Smooth muscle cell (in vitro differentiated cells): ENCODE measurements around the gene ZSCAN31. TPM values are rescaled to one million over a fixed set of nuclear protein-coding genes. Genes with fewer than 3 reads are reported as not detected.
"Not testable (repeated sequence)": the region's sequence is repeated elsewhere in the genome, so short reads cannot be mapped to it uniquely, and the experiment has no call there.

ENCODE experiments used
- DNase-seq: peaks from one replicate; lab custom pipeline; 2025; ENCODE audit not compliant: unreplicated experiment; lab: John Stamatoyannopoulos, UW
- H2AFZ ChIP-seq: fragments of 200-600 bp; sonication (generic); 2 replicates; pipeline ENCODE4 v1.6.0; 2016; ENCODE audit warnings: antibody characterized with exemption, low read depth, mild to moderate bottlenecking
- H3F3A ChIP-seq: fragments of 200-600 bp; sonication (generic); 2 replicates; pipeline ENCODE4 v1.6.0; 2017; ENCODE audit warnings: antibody characterized with exemption, low read depth
- H3K27ac ChIP-seq: fragments of 200-600 bp; sonication (generic); 2 replicates; pipeline ENCODE4 v1.5.1; 2016; ENCODE audit warnings: low read depth, mild to moderate bottlenecking
- H3K27me3 ChIP-seq: fragments of 200-600 bp; sonication (generic); 2 replicates; pipeline ENCODE4 v1.6.1; 2016; ENCODE audit warnings: low read depth, mild to moderate bottlenecking
- H3K36me3 ChIP-seq: fragments of 200-600 bp; sonication (generic); 2 replicates; pipeline ENCODE4 v1.5.1; 2016; ENCODE audit warnings: low read depth
- H3K4me1 ChIP-seq: fragments of 200-600 bp; sonication (generic); 2 replicates; pipeline ENCODE4 v1.5.1; 2016; ENCODE audit warnings: low read depth
- H3K4me2 ChIP-seq: fragments of 200-600 bp; sonication (generic); 2 replicates; pipeline ENCODE4 v1.6.0; 2016; ENCODE audit warnings: mild to moderate bottlenecking
- H3K4me3 ChIP-seq: fragments of 200-600 bp; sonication (generic); 2 replicates; pipeline ENCODE4 v1.5.1; 2016; ENCODE audit warnings: mild to moderate bottlenecking
- H3K79me2 ChIP-seq: fragments of 200-600 bp; sonication (generic); 2 replicates; pipeline ENCODE4 v1.6.0; 2016; ENCODE audit warnings: low read depth, mild to moderate bottlenecking
- H3K9ac ChIP-seq: fragments of 200-600 bp; sonication (generic); 2 replicates; pipeline ENCODE4 v1.6.0; 2016; ENCODE audit warnings: low read depth
- H3K9me3 ChIP-seq: fragments of 200-600 bp; sonication (generic); replicated peaks from 2 replicates; pipeline ENCODE4 v1.5.1; 2016; ENCODE audit warnings: low read depth
- H4K20me1 ChIP-seq: fragments of 200-600 bp; sonication (generic); 2 replicates; pipeline ENCODE4 v1.6.0; 2016; ENCODE audit warnings: low read depth
- CTCF ChIP-seq: fragments of 200-600 bp; sonication (generic); IDR thresholded peaks from 2 replicates; pipeline ENCODE4 v1.5.1; 2017; ENCODE audit warnings: borderline replicate concordance, mild to moderate bottlenecking, antibody characterized with exemption; ENCODE audit not compliant: insufficient read depth, poor library complexity, severe bottlenecking
- WGBS: methylation state at CpG from one replicate; pipeline ENCODE4 v1.1.7; 2016; ENCODE audit warnings: low lambda C conversion rate; 5-methylcytosine and 5-hydroxymethylcytosine counted together
- polyA plus RNA-seq: library from polyadenylated mRNA; unstranded; fragments of >200 nt; fragmentation: Nextera tagmentation; extraction: Ambion mirVana; gene quantifications from 2 replicates; pipeline ENCODE4 v1.2.1, GENCODE V29; 2016
- total RNA-seq: library from RNA; depleted of rRNA; stranded (reverse); fragments of >200 nt; gene quantifications from 2 replicates; pipeline ENCODE4 v1.2.3, GENCODE V29; 2014

Gene ZSCAN31
- total and polyA plus RNA-seq, 2 experiments from 2014 or later: 1.1 to 1.5 TPM

- H3K27ac ChIP-seq: no peak overlapping the region
- H3K36me3 ChIP-seq: no peaks in the 10 kb centered on the region
- H3K27me3 ChIP-seq: no peaks in the 10 kb centered on the region
- no peaks in the 10 kb centered on the region for H3K4me1 ChIP-seq
- H3K4me3 ChIP-seq: no peak overlapping the region
- H4K20me1 ChIP-seq: no peaks in the 10 kb centered on the region
- H3K79me2 ChIP-seq: no peaks in the 10 kb centered on the region
- H3K9me3 ChIP-seq: no peaks in the 10 kb centered on the region
- H3K4me2 ChIP-seq: no peak overlapping the region
- no peak overlapping the region for H2AFZ ChIP-seq
- DNase-seq: no peak
- 85% methylated on average over 3 of the region's 3 CpGs for WGBS
- H3K9ac ChIP-seq: no peak overlapping the region
- no peak for TF ChIP-seq CTCF
- no peaks in the 10 kb centered on the region for H3F3A ChIP-seq
Observed at GRCh38 chr6:28315628-28316027, 20.3 kb downstream of the ZSCAN31 start.

- Histone ChIP-seq H3K4me3 (no peak overlapping the region), H4K20me1 (no peaks in the 10 kb centered on the region)
- 96% methylated on average over 23 of the region's 23 CpGs for WGBS
Observed at GRCh38 chr6:28312939-28313338, 23.0 kb downstream of the ZSCAN31 start.

DNA sequence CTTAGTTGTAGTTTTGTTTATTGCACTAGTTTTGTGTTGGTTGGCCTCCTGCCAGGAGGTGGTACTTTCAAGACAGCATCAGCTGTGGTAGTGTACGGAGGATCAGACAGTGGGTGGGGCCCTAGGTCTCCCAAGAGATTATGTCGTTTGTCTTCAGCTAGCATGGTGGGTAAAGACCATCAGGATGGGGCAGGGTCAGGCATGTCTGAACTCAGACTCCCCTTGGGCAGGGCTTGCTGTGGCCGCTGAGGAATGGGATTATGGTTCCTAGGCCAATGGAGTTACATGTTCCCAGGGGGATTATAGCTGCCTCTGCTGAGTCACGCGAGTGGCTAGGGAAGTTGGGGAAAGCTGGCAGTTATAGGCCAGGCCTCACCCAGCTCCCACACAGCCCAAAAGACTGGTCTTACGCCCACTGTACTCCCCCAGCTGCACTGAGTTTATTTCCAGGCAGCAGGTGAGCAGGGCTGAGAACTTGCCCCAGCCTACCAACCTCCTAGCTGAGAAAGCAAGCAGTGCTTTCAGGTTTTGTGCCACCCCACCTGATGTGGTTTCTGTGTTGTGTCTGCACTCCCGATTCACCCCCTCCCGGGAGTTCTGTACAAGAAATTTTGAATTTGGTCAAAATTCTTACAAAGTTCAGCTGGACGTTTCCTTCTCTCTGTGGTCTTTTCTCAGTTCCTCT is 24.7 kb downstream of the ZSCAN31 start:
- no peaks in the 10 kb centered on the region for H3F3A ChIP-seq
- H3K27me3 ChIP-seq: no peaks in the 10 kb centered on the region
- H3K4me1 ChIP-seq: no peaks in the 10 kb centered on the region
- no peak overlapping the region for H2AFZ ChIP-seq
- TF ChIP-seq CTCF: no peak
- 93% methylated on average over 9 of the region's 9 CpGs for WGBS
- no peaks in the 10 kb centered on the region for H3K36me3 ChIP-seq
- H3K4me2 ChIP-seq: no peak overlapping the region
- H3K9me3 ChIP-seq: no peaks in the 10 kb centered on the region
- H4K20me1 ChIP-seq: no peaks in the 10 kb centered on the region
- no peak overlapping the region for H3K27ac ChIP-seq
- no peak for DNase-seq
- H3K4me3 ChIP-seq: no peak overlapping the region
- no peaks in the 10 kb centered on the region for H3K79me2 ChIP-seq
- no peak overlapping the region for H3K9ac ChIP-seq

More at GRCh38 chr6:28312939-28313338, 23.0 kb downstream of the ZSCAN31 start:
- Histone ChIP-seq H3F3A (no peaks in the 10 kb centered on the region), H3K79me2 (no peaks in the 10 kb centered on the region), H3K9me3 (no peaks in the 10 kb centered on the region), H3K4me1 (no peaks in the 10 kb centered on the region), H3K36me3 (no peaks in the 10 kb centered on the region), H3K27ac (no peak overlapping the region), H3K27me3 (no peaks in the 10 kb centered on the region), H2AFZ (no peak overlapping the region), H3K9ac (no peak overlapping the region), H3K4me2 (no peak overlapping the region)
- TF ChIP-seq CTCF: no peak
- no peak for DNase-seq

DNA sequence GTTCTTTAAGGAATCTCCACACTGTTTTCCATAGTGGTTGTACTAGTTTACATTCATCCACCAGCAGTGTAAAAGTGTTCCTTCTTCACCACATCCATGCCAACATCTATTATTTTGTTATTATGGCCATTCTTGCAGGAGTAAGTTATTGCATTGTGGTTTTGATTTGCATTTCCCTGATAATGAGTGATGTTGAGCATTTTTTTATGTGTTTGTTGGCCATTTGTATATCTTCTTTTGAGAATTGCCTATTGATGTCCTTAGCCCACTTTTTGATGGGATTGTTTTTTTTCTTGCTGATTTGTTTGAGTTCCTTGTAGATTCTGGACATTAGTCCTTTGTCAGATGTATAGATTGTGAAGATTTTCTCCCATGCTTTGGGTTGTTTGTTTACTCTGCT is 29.6 kb downstream of the ZSCAN31 start:
- H3K4me1 ChIP-seq, H3K4me3 ChIP-seq, H3K9ac ChIP-seq, H2AFZ ChIP-seq, H3K4me2 ChIP-seq, H3K36me3 ChIP-seq, DNase-seq, H3F3A ChIP-seq, H3K79me2 ChIP-seq, H3K9me3 ChIP-seq, H3K27me3 ChIP-seq, H4K20me1 ChIP-seq, H3K27ac ChIP-seq: not testable (repeated sequence)
